IMR-90 (cell line): ENCODE data around the gene KCNT2. TPM values are rescaled to one million over a fixed set of nuclear protein-coding genes. Genes with fewer than 3 reads are reported as not detected.

Experiments
- ATAC-seq: fragments of 200-7000 bp; cut with Tn5 transposase; 2 replicates; pipeline ENCODE4 v1.9.1; 2020; ENCODE audit warnings: low read depth, mild to moderate bottlenecking, moderate library complexity
- BruUV-seq: library from RNA; stranded (reverse); fragments of 400-500 nt; replicated peaks from 2 replicates; lab custom pipeline; 2021; lab: Mats Ljungman, UMichigan
- CTCF ChIA-PET: fragments of 300-600 bp; formaldehyde crosslinking; extraction: SDS; loops from one replicate; lab custom pipeline; 2021; ENCODE audit warnings: antibody characterized with exemption; lab: Yijun Ruan, JAX
- POLR2A ChIA-PET: fragments of 300-600 bp; sonication (Branson Sonifier 250); formaldehyde crosslinking; loops from one replicate; lab custom pipeline; 2022; ENCODE audit warnings: antibody characterized with exemption; ENCODE audit not compliant: unreplicated experiment; lab: Charles Lee
- DNase-seq: peaks from one replicate; pipeline ENCODE4 v3.0.0; 2013
- H2AFZ ChIP-seq: replicated peaks from 2 replicates; pipeline ENCODE3; 2013; ENCODE audit warnings: low read length, mild to moderate bottlenecking; ENCODE audit not compliant: poor library complexity
- H2AK5ac ChIP-seq: 2 replicates; pipeline ENCODE4 v1.6.1; 2013; ENCODE audit warnings: low read depth, low read length, inconsistent platforms
- H2AK9ac ChIP-seq: replicated peaks from 2 replicates; pipeline ENCODE3; 2013; ENCODE audit warnings: mild to moderate bottlenecking, low read depth, low read length, moderate library complexity; ENCODE audit not compliant: poor library complexity
- H2BK120ac ChIP-seq: 2 replicates; pipeline ENCODE4 v1.6.1; 2013; ENCODE audit warnings: low read depth, low read length, inconsistent platforms
- H2BK15ac ChIP-seq: 3 replicates; pipeline ENCODE4 v1.6.1; 2013; ENCODE audit warnings: low read depth, low read length, inconsistent platforms
- H2BK20ac ChIP-seq: 2 replicates; pipeline ENCODE4 v1.6.1; 2013; ENCODE audit warnings: low read depth, mild to moderate bottlenecking, inconsistent platforms, low read length, moderate library complexity
- H2BK5ac ChIP-seq: 2 replicates; pipeline ENCODE4 v1.6.1; 2013; ENCODE audit warnings: mild to moderate bottlenecking, low read depth, low read length, inconsistent platforms; ENCODE audit not compliant: poor library complexity, severe bottlenecking
- H3K14ac ChIP-seq: replicated peaks from 2 replicates; pipeline ENCODE4 v1.6.1; 2013; ENCODE audit warnings: low read depth, low read length, inconsistent platforms
- H3K18ac ChIP-seq: 2 replicates; pipeline ENCODE4 v1.6.1; 2013; ENCODE audit warnings: low read depth, low read length, control low read depth
- H3K23ac ChIP-seq: 2 replicates; pipeline ENCODE4 v1.6.1; 2013; ENCODE audit warnings: low read depth, low read length, inconsistent platforms
- H3K27ac ChIP-seq: 2 replicates; pipeline ENCODE4 v1.5.1; 2013; ENCODE audit warnings: mild to moderate bottlenecking, control low read depth, low read length; ENCODE audit not compliant: insufficient read depth
- H3K27me3 ChIP-seq: 2 replicates; pipeline ENCODE4 v1.6.1; 2013; ENCODE audit warnings: low read length; ENCODE audit not compliant: control insufficient read depth, insufficient read depth
- H3K36me3 ChIP-seq: 2 replicates; pipeline ENCODE4 v1.6.1; 2013; ENCODE audit warnings: low read length, mixed read lengths; ENCODE audit not compliant: control insufficient read depth, insufficient read depth
- H3K4ac ChIP-seq: 2 replicates; pipeline ENCODE4 v1.6.1; 2013; ENCODE audit warnings: low read depth, low read length, inconsistent platforms
- H3K4me1 ChIP-seq: 2 replicates; pipeline ENCODE4 v1.6.1; 2013; ENCODE audit warnings: low read length, mixed read lengths; ENCODE audit not compliant: control insufficient read depth, insufficient read depth
- H3K4me2 ChIP-seq: 2 replicates; pipeline ENCODE4 v1.6.1; 2013; ENCODE audit warnings: low read depth, mild to moderate bottlenecking, control low read depth, low read length, moderate library complexity
- H3K4me3 ChIP-seq: 2 replicates; pipeline ENCODE4 v1.5.1; 2013; ENCODE audit warnings: low read depth, mild to moderate bottlenecking, control low read depth, low read length, moderate library complexity; ENCODE audit not compliant: insufficient read depth
- H3K56ac ChIP-seq: 2 replicates; pipeline ENCODE4 v1.6.1; 2013; ENCODE audit warnings: low read length, inconsistent platforms; ENCODE audit not compliant: insufficient read depth; ENCODE audit errors: extremely low read depth
- H3K79me1 ChIP-seq, 2 experiments: 2 replicates each; pipeline ENCODE4 v1.6.1; 2013; ENCODE audit warnings: low read length in 2 of 2, inconsistent platforms in 1 of 2, low read depth in 1 of 2
- H3K9ac ChIP-seq: 2 replicates; pipeline ENCODE4 v1.6.1; 2013; ENCODE audit warnings: low read depth, low read length, control low read depth
- H3K9me1 ChIP-seq: 2 replicates; pipeline ENCODE4 v1.6.1; 2013; ENCODE audit warnings: low read length, inconsistent platforms; ENCODE audit not compliant: insufficient read depth
- H3K9me3 ChIP-seq: 2 replicates; pipeline ENCODE4 v1.6.1; 2013; ENCODE audit warnings: low read length; ENCODE audit not compliant: control insufficient read depth, insufficient read depth
- H4K20me1 ChIP-seq: 2 replicates; pipeline ENCODE4 v1.6.1; 2013; ENCODE audit warnings: low read length, inconsistent platforms; ENCODE audit not compliant: insufficient read depth
- H4K5ac ChIP-seq: 2 replicates; pipeline ENCODE4 v1.6.1; 2013; ENCODE audit warnings: mild to moderate bottlenecking, low read depth, low read length, control low read depth
- H4K8ac ChIP-seq, 2 experiments: 2 replicates each; pipeline ENCODE4 v1.6.1; 2013; ENCODE audit warnings: low read depth in 2 of 2, low read length in 2 of 2, control low read depth in 1 of 2, inconsistent platforms in 1 of 2
- H4K91ac ChIP-seq: 2 replicates; pipeline ENCODE4 v1.6.1; 2013; ENCODE audit warnings: low read depth, low read length, inconsistent platforms; ENCODE audit not compliant: insufficient read depth
- CHD1 ChIP-seq: IDR thresholded peaks from 2 replicates; pipeline ENCODE4 v1.6.1; 2012; ENCODE audit warnings: low read depth, low read length, improper control_type of control experiment
- CTCF ChIP-seq: conservative IDR thresholded peaks from 2 replicates; pipeline ENCODE4 v1.5.1; 2012; ENCODE audit warnings: mild to moderate bottlenecking, low read depth, low read length, improper control_type of control experiment
- ELK1 ChIP-seq: fragments of 150-350 bp; IDR thresholded peaks from 2 replicates; pipeline ENCODE4 v1.6.1; 2016; ENCODE audit warnings: low read depth, mild to moderate bottlenecking, low read length, moderate library complexity, borderline replicate concordance
- NFE2L2 ChIP-seq: fragments of 150-350 bp; IDR thresholded peaks from 2 replicates; pipeline ENCODE4 v1.6.1; 2016; ENCODE audit warnings: low read depth, mild to moderate bottlenecking, low read length
- POLR2A ChIP-seq: IDR thresholded peaks from 2 replicates; pipeline ENCODE4 v1.6.1; 2012; ENCODE audit warnings: mild to moderate bottlenecking, low read depth, low read length
- USF2 ChIP-seq: fragments of 150-350 bp; IDR thresholded peaks from 2 replicates; pipeline ENCODE4 v1.6.1; 2017; ENCODE audit warnings: mild to moderate bottlenecking, antibody characterized with exemption, low read length, low read depth
- WGBS, 2 experiments: methylation state at CpG; one replicate each; pipeline versions ENCODE4 v1.1.5 to v1.1.7; 2013; ENCODE audit warnings: missing lambda C conversion rate in 2 of 2; ENCODE audit not compliant: insufficient read length in 1 of 2; ENCODE audit errors: extremely low coverage in 2 of 2; 5-methylcytosine and 5-hydroxymethylcytosine counted together
- dilution Hi-C: fragments of 300-500 bp; cut with HindIII; formaldehyde crosslinking; loops from one replicate; pipeline ENCODE4 v1.14.3; 2018; ENCODE audit warnings: low sequenced_read_pairs; ENCODE audit not compliant: unreplicated experiment
- in situ Hi-C: fragments of 300-500 bp; cut with MboI; formaldehyde crosslinking; loops from 3 replicates; pipeline ENCODE4 v1.14.3; 2019; ENCODE audit warnings: low sequenced_read_pairs, inconsistent platforms, mixed read lengths
- intact Hi-C: fragments of 100-400 bp; cut with micrococcal nuclease; formaldehyde crosslinking; loops from 2 replicates; pipeline ENCODE4 v1.10.0; 2022
- polyA plus RNA-seq, 3 experiments: library from polyadenylated mRNA; depleted of rRNA; stranded (reverse); fragments of >200 nt; gene quantifications; 2 replicates each; pipeline ENCODE4 v1.2.3, GENCODE V29; 2012; ENCODE audit warnings: low replicate concordance in 1 of 3
- total RNA-seq: library from RNA; depleted of rRNA; stranded (reverse); fragments of >200 nt; gene quantifications from 2 replicates; pipeline ENCODE4 v1.2.3, GENCODE V29; 2012

Gene KCNT2
- total and polyA plus RNA-seq, 2 of the 4 experiments (the other 2 are of a cell fraction): 0.22 to 0.72 TPM

- Histone ChIP-seq H3K27me3 (no peaks in the 10 kb centered on the region), H2BK15ac (no peak overlapping the region), H3K4me1 (no peaks in the 10 kb centered on the region), H3K36me3 (no peaks in the 10 kb centered on the region), H3K9me3 (no peaks in the 10 kb centered on the region), H2BK20ac (no peak overlapping the region), H3K18ac (no peak overlapping the region), H3K27ac (no peak overlapping the region), H4K5ac (no peak overlapping the region), H4K8ac (no peak overlapping the region), H3K4me2 (no peak overlapping the region), H4K20me1 (no peaks in the 10 kb centered on the region), H3K14ac (no peak overlapping the region), H2AK5ac (no peak overlapping the region), H2BK120ac (no peak overlapping the region), H3K4me3 (no peak overlapping the region), H2AK9ac (no peak overlapping the region), H4K91ac (no peak overlapping the region), H3K23ac (no peak overlapping the region), H2AFZ (no peak overlapping the region), H3K4ac (no peak overlapping the region), H3K79me1 (no peaks in the 10 kb centered on the region), H3K9me1 (no peaks in the 10 kb centered on the region), H2BK5ac (no peak overlapping the region), H3K56ac (no peak overlapping the region), H3K9ac (no peak overlapping the region)
- no TSS peak for BruUV-seq
- ATAC-seq: no peak
- TF ChIP-seq ELK1 (no peak), POLR2A (no peak), NFE2L2 (no peak), CHD1 (no peak), CTCF (no peak), USF2 (no peak)
- POLR2A ChIA-PET: no interaction called here
- WGBS, 2 experiments: no CpG with 5 or more reads among the region's 2 CpGs
- intact Hi-C loops (no loop called here), in situ Hi-C loops (no loop called here), dilution Hi-C loops (no loop called here)
- CTCF ChIA-PET: no interaction called here
- no peak for DNase-seq
Measured at GRCh38 chr1:196515904-196516303, 92.3 kb downstream of the KCNT2 start.
